MCF 10A (cell line): Measurements from ENCODE around the gene RHEBL1. TPM values are rescaled to one million over a fixed set of nuclear protein-coding genes. Genes with fewer than 3 reads are reported as not detected.
A peak's percentile ranks its signal among the peaks of the same experiment; 100 is the strongest.

Experiments
- BruUV-seq: library from RNA; stranded (reverse); fragments of 400-500 nt; replicated peaks from 2 replicates; lab custom pipeline; 2021; lab: Mats Ljungman, UMichigan
- CTCF ChIA-PET: fragments of 300-600 bp; sonication (Branson Sonifier 250); formaldehyde crosslinking; extraction: SDS; loops from one replicate; lab custom pipeline; 2021; ENCODE audit warnings: antibody characterized with exemption, inconsistent platforms; lab: Yijun Ruan, JAX
- POLR2A ChIA-PET: fragments of 300-600, 350-650 bp; sonication (Branson Sonifier 250); formaldehyde crosslinking; extraction: SDS; loops from one replicate; lab custom pipeline; 2020; ENCODE audit warnings: antibody characterized with exemption, inconsistent platforms; lab: Yijun Ruan, JAX
- DNase-seq: peaks from one replicate; pipeline ENCODE4 v3.0.0-alpha.2; 2018; ENCODE audit not compliant: unreplicated experiment
- H3K27ac Mint-ChIP-seq: one replicate; pipeline ENCODE4 v1.8.0; 2022; ENCODE audit warnings: mild to moderate bottlenecking, low read depth, mixed read lengths; ENCODE audit not compliant: unreplicated experiment
- H3K27me3 Mint-ChIP-seq: one replicate; pipeline ENCODE4 v1.8.0; 2022; ENCODE audit warnings: mixed read lengths; ENCODE audit not compliant: insufficient read depth, unreplicated experiment
- H3K36me3 Mint-ChIP-seq: one replicate; pipeline ENCODE4 v1.8.0; 2022; ENCODE audit warnings: mild to moderate bottlenecking, moderate library complexity, mixed read lengths; ENCODE audit not compliant: insufficient read depth, unreplicated experiment
- H3K4me1 Mint-ChIP-seq: one replicate; pipeline ENCODE4 v1.8.0; 2022; ENCODE audit warnings: mixed read lengths; ENCODE audit not compliant: insufficient read depth, unreplicated experiment
- H3K4me3 Mint-ChIP-seq: one replicate; pipeline ENCODE4 v1.8.0; 2022; ENCODE audit warnings: mild to moderate bottlenecking, moderate library complexity, mixed read lengths; ENCODE audit not compliant: unreplicated experiment
- H3K9me3 Mint-ChIP-seq: one replicate; pipeline ENCODE4 v1.8.0; 2022; ENCODE audit warnings: mixed read lengths; ENCODE audit not compliant: unreplicated experiment
- intact Hi-C: fragments of 100-400 bp; cut with micrococcal nuclease; formaldehyde crosslinking; loops from 2 replicates; pipeline ENCODE4 v1.14.1; 2022
- total RNA-seq: library from RNA; stranded (reverse); gene quantifications from 2 replicates; pipeline ENCODE4 v1.2.3, GENCODE V29; 2022
- TF ChIP-seq, protein P1 (sequence below): fragments of 200-600 bp; IDR thresholded peaks from one replicate; pipeline ENCODE4 v1.8.0; 2022; ENCODE audit warnings: antibody characterized with exemption, mild to moderate bottlenecking; ENCODE audit not compliant: unreplicated experiment

Gene RHEBL1
- total RNA-seq, 1 experiment from 2014 or later: 0.35 TPM

GRCh38 chr12:49032679-49033447 is 36.9 kb downstream of the RHEBL1 start:
- Mint-ChIP-seq H3K9me3 (no peaks in the 10 kb centered on the region), H3K27me3 (no peaks in the 10 kb centered on the region), H3K36me3 (peaks cover 77% of the 10 kb centered on the region), H3K4me3 (no peak overlapping the region), H3K27ac (no peak overlapping the region), H3K4me1 (no peaks in the 10 kb centered on the region)
- DNase-seq: no peak
- intact Hi-C loops: no loop called here
- POLR2A ChIA-PET: interaction anchor here (0.6 to 1.4 kb wide), 2 partner anchors 13 to 15 kb away, joined by 3 to 6 read pairs; no protein-coding TSS in a partner anchor
- TSS peak; percentile 10 for BruUV-seq
- TF ChIP-seq, protein P1, sequence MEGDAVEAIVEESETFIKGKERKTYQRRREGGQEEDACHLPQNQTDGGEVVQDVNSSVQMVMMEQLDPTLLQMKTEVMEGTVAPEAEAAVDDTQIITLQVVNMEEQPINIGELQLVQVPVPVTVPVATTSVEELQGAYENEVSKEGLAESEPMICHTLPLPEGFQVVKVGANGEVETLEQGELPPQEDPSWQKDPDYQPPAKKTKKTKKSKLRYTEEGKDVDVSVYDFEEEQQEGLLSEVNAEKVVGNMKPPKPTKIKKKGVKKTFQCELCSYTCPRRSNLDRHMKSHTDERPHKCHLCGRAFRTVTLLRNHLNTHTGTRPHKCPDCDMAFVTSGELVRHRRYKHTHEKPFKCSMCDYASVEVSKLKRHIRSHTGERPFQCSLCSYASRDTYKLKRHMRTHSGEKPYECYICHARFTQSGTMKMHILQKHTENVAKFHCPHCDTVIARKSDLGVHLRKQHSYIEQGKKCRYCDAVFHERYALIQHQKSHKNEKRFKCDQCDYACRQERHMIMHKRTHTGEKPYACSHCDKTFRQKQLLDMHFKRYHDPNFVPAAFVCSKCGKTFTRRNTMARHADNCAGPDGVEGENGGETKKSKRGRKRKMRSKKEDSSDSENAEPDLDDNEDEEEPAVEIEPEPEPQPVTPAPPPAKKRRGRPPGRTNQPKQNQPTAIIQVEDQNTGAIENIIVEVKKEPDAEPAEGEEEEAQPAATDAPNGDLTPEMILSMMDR: no peak
- CTCF ChIA-PET: interaction anchor here (0.7 to 1.6 kb wide), 2 partner anchors 12 to 56 kb away, joined by 3 to 5 read pairs; no protein-coding TSS in a partner anchor

GRCh38 chr12:49032276-49032675 is 37.5 kb downstream of the RHEBL1 start:
- BruUV-seq: no TSS peak
- CTCF ChIA-PET: interaction anchor here (0.7 to 1.1 kb wide), 2 partner anchors 11 to 14 kb away, joined by 4 read pairs; no protein-coding TSS in a partner anchor

DNA sequence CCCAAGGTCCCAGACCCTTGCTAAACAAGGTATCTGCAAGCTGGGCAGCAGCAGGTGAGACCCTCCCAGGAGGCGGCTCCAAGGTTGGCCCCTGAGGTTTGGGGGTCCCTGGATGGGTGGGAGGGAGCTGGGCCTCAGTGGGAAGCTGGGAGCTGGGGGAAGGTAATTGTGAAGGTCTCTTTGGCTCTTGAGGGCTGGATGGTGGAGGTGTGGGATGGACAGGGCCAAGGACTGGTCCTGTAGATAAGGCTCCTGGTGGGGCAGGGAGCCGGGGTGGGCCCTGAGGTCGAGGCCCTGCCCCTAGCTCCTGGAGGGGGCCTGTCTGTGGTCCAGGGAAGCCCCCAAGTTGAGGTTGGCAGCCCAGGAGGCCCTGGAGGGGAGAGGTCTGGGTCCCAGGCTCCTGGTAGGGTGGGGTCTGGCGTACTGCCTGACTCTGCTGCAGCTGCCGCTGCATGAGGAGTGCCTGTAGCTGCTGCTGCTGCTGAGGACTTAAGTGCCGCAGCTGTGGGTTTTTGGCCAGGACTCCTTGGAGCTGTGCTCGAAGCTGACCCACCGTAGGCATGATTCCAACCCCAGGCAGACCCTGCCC is 38.1 kb downstream of the RHEBL1 start:
- Mint-ChIP-seq H3K9me3 (no peaks in the 10 kb centered on the region), H3K27me3 (no peaks in the 10 kb centered on the region), H3K27ac (no peak overlapping the region), H3K4me3 (no peak overlapping the region), H3K4me1 (no peaks in the 10 kb centered on the region), H3K36me3 (peaks cover 76% of the 10 kb centered on the region)
- POLR2A ChIA-PET: interaction anchor here (0.6 to 1.3 kb wide), 3 partner anchors 11 to 38 kb away, joined by 3 to 5 read pairs (median 3); partner anchors contain the start of gene RHEBL1
- no TSS peak for BruUV-seq
- DNase-seq: no peak
- intact Hi-C loops: no loop called here
- TF ChIP-seq, protein P1: no peak
- CTCF ChIA-PET: interaction anchor here (0.7 to 1.1 kb wide), 2 partner anchors 12 to 14 kb away, joined by 4 read pairs; no protein-coding TSS in a partner anchor

More at GRCh38 chr12:49032276-49032675, 37.5 kb downstream of the RHEBL1 start:
- intact Hi-C loops: no loop called here
- no peak for DNase-seq
- Mint-ChIP-seq H3K4me1 (no peaks in the 10 kb centered on the region), H3K9me3 (no peaks in the 10 kb centered on the region), H3K4me3 (no peak overlapping the region), H3K27ac (no peak overlapping the region), H3K36me3 (peaks cover 77% of the 10 kb centered on the region), H3K27me3 (no peaks in the 10 kb centered on the region)
- TF ChIP-seq, protein P1: no peak
- POLR2A ChIA-PET: interaction anchor here (1.4 kb wide), 1 partner anchor 13 kb away, joined by 6 read pairs; no protein-coding TSS in a partner anchor
